Thyroid gland (tissue), 4 donors: ENCODE data around the gene GKN2. TPM values are rescaled to one million over a fixed set of nuclear protein-coding genes. Genes with fewer than 3 reads are reported as not detected.

ENCODE experiments used
- DNase-seq, 2 donors: peaks; one replicate each; pipeline ENCODE4 v3.0.0-alpha.2; 2019
- H3K27ac ChIP-seq, 3 donors: fragments of 200-600 bp; sonication (generic); 1 replicate in 2 of 3; 2 replicates in 1 of 3; pipeline ENCODE4 v1.5.1; 2016 to 2019; ENCODE audit warnings: mild to moderate bottlenecking in 1 of 3, moderate library complexity in 1 of 3
- H3K27me3 ChIP-seq: fragments of 200-600 bp; sonication (generic); one replicate; pipeline ENCODE4 v1.5.1; 2019
- H3K36me3 ChIP-seq, 2 donors: fragments of 200-600 bp; sonication (generic); one replicate each; pipeline ENCODE4 v1.5.1; 2016 to 2019
- H3K4me1 ChIP-seq, 2 donors: fragments of 200-600 bp; sonication (generic); one replicate each; pipeline ENCODE4 v1.5.1; 2017 to 2019
- H3K4me3 ChIP-seq, 3 donors: fragments of 200-600 bp; sonication (generic); replicated peaks in 1 of 3; 1 replicate in 2 of 3; 2 replicates in 1 of 3; pipeline ENCODE4 v1.5.1; 2016; ENCODE audit warnings: mild to moderate bottlenecking in 1 of 3
- H3K9me3 ChIP-seq: fragments of 200-600 bp; sonication (generic); one replicate; pipeline ENCODE4 v1.5.1; 2017
- CTCF ChIP-seq, 6 experiments: fragments of 200-600 bp in 3 of 6; fragments of 450-650 bp in 3 of 6; sonication (generic) in 3 of 6; IDR thresholded peaks; one replicate each; pipeline ENCODE4 v1.5.1; 2016 to 2019; ENCODE audit warnings: antibody characterized with exemption in 6 of 6, mild to moderate bottlenecking in 2 of 6, inconsistent platforms in 1 of 6, moderate library complexity in 1 of 6
- POLR2A ChIP-seq, 2 donors: fragments of 450-650 bp; IDR thresholded peaks; one replicate each; pipeline ENCODE4 v1.6.1; 2017; ENCODE audit warnings: antibody characterized with exemption in 2 of 2, mild to moderate bottlenecking in 2 of 2, moderate library complexity in 1 of 2
- WGBS, 2 donors: methylation state at CpG; one replicate each; pipeline ENCODE4 v1.1.5; 2017; 5-methylcytosine and 5-hydroxymethylcytosine counted together
- intact Hi-C: fragments of 100-400 bp; cut with DNase I; formaldehyde crosslinking; loops from one replicate; pipeline ENCODE4 v1.15.1; 2023
- total RNA-seq, 4 donors: library from RNA; depleted of rRNA; stranded (reverse); fragments of >200 nt; gene quantifications; one replicate each; pipeline ENCODE4 v1.2.3, GENCODE V29; 2016

Gene GKN2
- total RNA-seq, 4 donors from 2014 or later = not detected

- Histone ChIP-seq H3K9me3 (no peaks in the 10 kb centered on the region), H3K27me3 (no peaks in the 10 kb centered on the region), H3K36me3 (no peaks in the 10 kb centered on the region), H3K4me3 (no peak within 1 kb of the TSS), H3K4me1 (no peaks in the 10 kb centered on the region), H3K27ac (no peak within 1 kb of the TSS)
- WGBS, 2 donors = 59 to 62% methylated on average over 3 of the region's 3 CpGs
- no peak for DNase-seq
- intact Hi-C loops = no loop called here
- no peak for TF ChIP-seq CTCF (IDR thresholded peaks at IDR 0.05)
- no peak for TF ChIP-seq POLR2A (IDR thresholded peaks at IDR 0.05)
Observed at GRCh38 chr2:68974251-68974650, 21.6 kb upstream of the GKN2 start, which contains the start of gene GKN1. Gene GKN1 (plus strand): TSS chr2:68974636. CDS start chr2:68974678, 42 bp downstream.

DNA sequence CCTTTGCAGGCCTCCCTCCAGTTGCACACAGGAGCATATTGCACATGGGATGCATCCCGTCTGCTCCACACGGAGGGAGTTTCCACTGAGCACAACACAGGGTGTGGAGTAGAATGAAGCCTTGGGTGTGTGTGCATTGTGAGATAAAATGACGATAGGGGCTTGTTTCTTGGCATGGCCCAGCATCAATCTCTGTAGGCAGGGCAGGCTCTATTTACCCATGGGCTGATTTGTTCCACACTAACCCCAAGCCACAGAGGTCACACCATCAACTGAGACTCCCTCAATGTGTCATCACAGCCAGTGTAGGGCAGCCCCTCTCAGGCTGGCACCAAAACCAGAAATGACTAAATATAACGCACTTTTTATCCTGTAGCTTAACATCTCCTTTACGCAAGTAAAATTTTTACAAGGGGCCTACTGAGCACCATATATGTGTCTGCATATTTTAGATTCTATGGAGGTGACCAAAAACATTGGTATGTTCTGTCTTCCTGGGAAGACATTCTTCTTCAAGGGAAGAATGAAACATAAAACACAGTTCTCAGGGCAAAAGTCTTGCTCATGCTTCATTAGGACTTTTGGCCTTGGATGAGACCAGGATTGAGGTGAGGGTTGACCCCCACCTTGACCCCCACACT lies 19.0 kb upstream of the GKN2 start:
- Histone ChIP-seq H3K36me3 (no peaks in the 10 kb centered on the region), H3K27me3 (no peaks in the 10 kb centered on the region), H3K4me3 (no peak overlapping the region), H3K9me3 (no peaks in the 10 kb centered on the region), H3K27ac (no peak overlapping the region), H3K4me1 (no peaks in the 10 kb centered on the region)
- intact Hi-C loops = no loop called here
- no peak for DNase-seq
- TF ChIP-seq CTCF (IDR thresholded peaks at IDR 0.05) (no peak), POLR2A (IDR thresholded peaks at IDR 0.05) (no peak)
- WGBS, 2 donors = 82 to 84% methylated on average over 5 of the region's 5 CpGs

DNA sequence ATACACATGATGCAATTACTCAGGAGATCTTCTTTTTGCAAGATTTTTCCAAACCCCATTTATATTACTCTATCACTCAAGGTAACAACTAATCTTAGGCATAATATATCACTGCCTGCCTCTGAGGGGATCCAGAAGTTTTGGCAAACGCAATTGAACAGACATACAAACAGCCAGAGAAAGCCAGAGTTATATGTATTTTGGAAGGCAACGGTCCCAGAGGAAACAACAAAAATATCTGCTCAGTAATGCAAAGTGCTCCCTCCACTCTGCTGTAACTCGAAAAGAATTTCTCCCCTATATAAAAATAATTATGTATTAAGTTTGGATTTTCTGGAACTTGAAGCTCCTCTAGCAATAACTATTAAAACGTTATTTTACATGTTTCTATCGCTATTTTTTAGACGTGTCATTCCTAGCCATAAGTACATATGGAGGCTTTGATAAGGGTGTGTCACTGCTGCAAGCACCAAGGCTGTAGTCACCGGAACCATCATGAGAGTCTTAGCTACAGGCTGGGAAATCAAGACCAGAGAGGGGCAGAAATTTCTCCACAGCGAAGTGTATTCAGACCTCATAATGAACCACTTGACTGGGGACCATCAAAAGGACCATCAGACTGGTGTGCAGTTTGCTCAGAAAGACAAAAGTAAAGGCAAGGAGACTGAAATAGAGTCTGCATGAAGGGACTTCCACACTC lies 18.0 kb upstream of the GKN2 start:
- no peak overlapping the region for H3K4me3 ChIP-seq
- no peak overlapping the region for H3K27ac ChIP-seq
- H3K9me3 ChIP-seq = no peaks in the 10 kb centered on the region
- WGBS, 2 donors = 81 to 83% methylated on average over 8 of the region's 8 CpGs
- no peaks in the 10 kb centered on the region for H3K27me3 ChIP-seq
- DNase-seq = no peak
- no peaks in the 10 kb centered on the region for H3K36me3 ChIP-seq
- H3K4me1 ChIP-seq = no peaks in the 10 kb centered on the region
- no peak for TF ChIP-seq POLR2A (IDR thresholded peaks at IDR 0.05)
- TF ChIP-seq CTCF (IDR thresholded peaks at IDR 0.05) = no peak
- intact Hi-C loops = no loop called here

DNA sequence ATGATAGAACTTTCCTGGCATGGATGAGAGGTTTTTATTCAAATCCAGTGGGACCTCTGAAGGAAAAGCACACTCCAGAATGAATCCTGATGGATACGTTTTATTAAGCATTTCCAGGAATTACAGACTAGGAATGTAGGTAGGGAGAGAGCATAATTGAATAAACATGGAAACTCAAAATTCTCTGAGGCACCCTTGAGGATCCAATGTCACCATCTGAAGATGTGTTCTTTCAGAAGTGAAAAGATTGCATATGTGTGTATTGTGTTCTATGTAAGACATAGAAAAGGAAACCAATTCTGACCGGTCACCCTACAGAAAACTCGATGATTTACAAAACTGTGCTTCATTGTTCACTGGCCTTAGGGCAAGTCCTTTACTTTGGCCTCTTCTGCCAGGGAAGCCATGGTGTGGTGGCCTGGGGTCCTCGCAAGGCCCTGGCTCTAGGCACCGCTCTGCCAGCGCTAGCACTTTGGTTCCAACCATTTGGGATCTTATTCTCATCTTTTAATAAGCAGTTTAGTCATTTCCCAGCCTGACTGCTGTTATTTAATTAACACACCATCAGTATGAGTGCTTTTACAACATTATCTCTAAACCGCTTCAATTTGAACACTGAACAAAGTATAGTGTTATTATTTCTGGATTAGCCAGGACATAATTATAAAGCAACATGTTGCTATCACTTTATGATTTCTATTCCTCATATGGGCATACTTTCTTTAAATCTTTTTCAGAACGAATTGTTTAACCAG lies 17.2 kb upstream of the GKN2 start:
- no peaks in the 10 kb centered on the region for H3K36me3 ChIP-seq
- no peaks in the 10 kb centered on the region for H3K27me3 ChIP-seq
- no peak overlapping the region for H3K4me3 ChIP-seq
- WGBS, 2 donors = 76 to 86% methylated on average over 8 of the region's 8 CpGs
- no peaks in the 10 kb centered on the region for H3K4me1 ChIP-seq
- intact Hi-C loops = no loop called here
- no peak overlapping the region for H3K27ac ChIP-seq
- H3K9me3 ChIP-seq = no peaks in the 10 kb centered on the region
- DNase-seq = no peak
- TF ChIP-seq POLR2A (IDR thresholded peaks at IDR 0.05) (no peak), CTCF (IDR thresholded peaks at IDR 0.05) (no peak)

- Histone ChIP-seq H3K4me1 (no peaks in the 10 kb centered on the region), H3K4me3 (no peak overlapping the region), H3K27ac (no peak overlapping the region), H3K9me3 (no peaks in the 10 kb centered on the region), H3K36me3 (no peaks in the 10 kb centered on the region), H3K27me3 (no peaks in the 10 kb centered on the region)
- intact Hi-C loops = no loop called here
- WGBS, 2 donors = 84 to 92% methylated on average over 1 of the region's 1 CpG
- TF ChIP-seq POLR2A (IDR thresholded peaks at IDR 0.05) = no peak
- TF ChIP-seq CTCF (IDR thresholded peaks at IDR 0.05) = no peak
- no peak for DNase-seq
Observed at GRCh38 chr2:68968221-68968620, 15.5 kb upstream of the GKN2 start.
